NCI-H2107 treated with DMSO at 0.1 percent for 48 hours (cell line): Measurements from ENCODE around the gene ZNF346.
"Not testable (repeated sequence)": the region's sequence is repeated elsewhere in the genome, so short reads cannot be mapped to it uniquely, and the experiment has no call there.

Experiments used
- DNase-seq: peaks from one replicate; lab custom pipeline; 2025; ENCODE audit not compliant: unreplicated experiment; lab: John Stamatoyannopoulos, UW

ZNF346 gene, protein sequence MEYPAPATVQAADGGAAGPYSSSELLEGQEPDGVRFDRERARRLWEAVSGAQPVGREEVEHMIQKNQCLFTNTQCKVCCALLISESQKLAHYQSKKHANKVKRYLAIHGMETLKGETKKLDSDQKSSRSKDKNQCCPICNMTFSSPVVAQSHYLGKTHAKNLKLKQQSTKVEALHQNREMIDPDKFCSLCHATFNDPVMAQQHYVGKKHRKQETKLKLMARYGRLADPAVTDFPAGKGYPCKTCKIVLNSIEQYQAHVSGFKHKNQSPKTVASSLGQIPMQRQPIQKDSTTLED

DNA sequence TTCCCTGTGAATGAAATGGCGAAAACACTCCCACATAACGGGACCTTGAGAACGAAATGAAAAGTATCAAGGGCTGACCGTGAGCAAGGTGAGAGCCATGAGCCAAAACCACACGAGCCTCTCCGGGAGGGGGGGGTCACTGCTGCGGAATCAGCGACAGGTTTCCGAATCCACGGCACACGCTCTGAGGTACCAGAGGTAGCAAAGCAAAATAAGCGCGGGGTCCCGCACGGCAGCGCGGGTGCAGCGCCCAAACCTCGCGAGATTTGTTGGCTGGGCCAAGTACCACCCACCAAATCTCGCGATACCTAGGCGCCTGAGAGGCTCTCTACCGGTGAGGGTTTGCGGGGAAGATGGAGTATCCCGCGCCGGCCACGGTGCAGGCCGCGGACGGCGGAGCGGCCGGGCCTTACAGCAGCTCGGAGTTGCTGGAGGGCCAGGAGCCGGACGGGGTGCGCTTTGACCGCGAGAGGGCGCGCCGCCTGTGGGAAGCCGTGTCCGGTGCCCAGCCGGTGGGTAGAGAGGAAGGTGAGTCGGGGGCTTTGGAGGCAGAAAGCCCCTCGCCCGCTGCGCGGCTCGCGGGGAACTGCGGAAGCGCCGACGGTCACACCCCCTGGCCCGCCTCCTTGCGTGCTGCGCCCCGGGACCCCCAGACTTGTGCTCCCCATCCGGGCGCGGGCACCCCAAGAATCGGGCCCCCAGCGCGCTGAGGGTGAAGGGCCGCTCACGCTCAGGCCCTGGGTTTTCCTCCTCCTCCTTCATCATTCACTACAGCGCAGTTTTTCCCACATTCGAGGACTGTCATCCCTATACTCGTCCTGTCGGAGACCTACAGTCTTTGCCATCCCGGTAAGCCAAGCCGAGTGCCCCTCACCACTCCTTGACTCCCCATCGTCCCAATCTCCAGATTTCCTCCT is at the start of gene ZNF346:
Gene ZNF346, plus strand, starts transcription at position 311 of the 917 bp plus-strand sequence. Its CDS starts 43 bp downstream, at position 354.
- peak; percentile 50 for DNase-seq

DNA sequence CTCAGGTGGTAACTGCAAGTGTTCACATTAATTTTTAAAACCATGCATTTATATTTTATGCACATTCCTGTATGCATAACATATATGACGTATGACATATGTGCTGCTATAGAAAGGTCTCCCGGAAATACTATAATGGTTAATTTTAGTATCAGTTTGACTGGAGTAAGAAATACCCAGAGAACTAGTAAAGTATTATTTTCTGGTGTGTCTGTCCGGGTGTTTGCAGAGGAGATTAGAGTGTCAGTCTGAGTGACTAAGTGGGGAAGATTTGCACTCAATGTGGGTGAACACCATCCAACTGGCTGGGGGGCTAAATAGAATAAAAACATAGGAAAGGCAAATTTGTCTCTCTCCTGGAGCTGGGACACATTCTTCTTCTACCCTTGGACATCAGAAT is 42.8 kb upstream of the ZNF346 start:
- DNase-seq = no peak

GRCh38 chr5:176980818-176981217 is 41.7 kb upstream of the ZNF346 start:
- DNase-seq = no peak

- not testable (repeated sequence) for DNase-seq
These were observed 39.4 kb upstream of the ZNF346 start for GRCh38 chr5:176983112-176983511.

GRCh38 chr5:176983593-176983992 is 38.9 kb upstream of the ZNF346 start:
- DNase-seq = not testable (repeated sequence)

DNA sequence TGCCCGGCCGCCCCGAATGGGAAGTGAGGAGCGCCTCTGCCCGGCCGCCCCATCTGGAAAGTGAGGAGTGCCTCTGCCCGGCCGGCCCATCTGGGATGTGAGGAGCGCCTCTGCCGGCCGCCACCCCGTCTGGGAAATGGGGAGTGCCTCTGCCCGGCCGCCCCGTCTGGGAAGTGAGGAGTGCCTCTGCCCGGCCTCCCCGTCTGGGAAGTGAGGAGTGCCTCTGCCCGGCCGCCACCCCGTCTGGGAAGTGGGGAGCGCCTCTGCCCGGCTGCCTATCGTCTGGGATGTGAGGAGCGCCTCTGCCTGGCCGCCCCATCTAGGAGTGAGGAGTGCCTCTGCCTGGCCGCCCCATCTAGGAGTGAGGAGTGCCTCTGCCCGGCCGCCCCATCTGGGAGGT is 38.3 kb upstream of the ZNF346 start:
- not testable (repeated sequence) for DNase-seq

DNA sequence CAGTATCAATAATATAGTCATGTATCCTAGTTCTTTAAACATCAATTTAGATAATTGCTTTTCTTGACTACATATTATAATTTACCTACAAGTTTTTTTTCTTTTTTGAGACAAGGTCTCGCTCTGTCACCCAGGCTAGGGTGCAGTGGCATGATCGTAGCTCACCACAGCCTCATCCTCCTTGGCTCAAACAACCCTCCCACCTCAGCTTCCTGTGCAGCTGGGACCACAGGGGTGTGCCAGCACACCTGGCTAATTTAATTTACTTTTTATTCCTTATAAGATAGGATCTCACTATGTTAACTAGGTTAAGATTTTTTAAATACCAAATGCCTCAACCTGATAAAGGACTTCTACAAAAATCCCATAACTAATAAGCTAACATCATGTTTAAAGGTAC is 37.0 kb upstream of the ZNF346 start:
- DNase-seq = no peak

DNA sequence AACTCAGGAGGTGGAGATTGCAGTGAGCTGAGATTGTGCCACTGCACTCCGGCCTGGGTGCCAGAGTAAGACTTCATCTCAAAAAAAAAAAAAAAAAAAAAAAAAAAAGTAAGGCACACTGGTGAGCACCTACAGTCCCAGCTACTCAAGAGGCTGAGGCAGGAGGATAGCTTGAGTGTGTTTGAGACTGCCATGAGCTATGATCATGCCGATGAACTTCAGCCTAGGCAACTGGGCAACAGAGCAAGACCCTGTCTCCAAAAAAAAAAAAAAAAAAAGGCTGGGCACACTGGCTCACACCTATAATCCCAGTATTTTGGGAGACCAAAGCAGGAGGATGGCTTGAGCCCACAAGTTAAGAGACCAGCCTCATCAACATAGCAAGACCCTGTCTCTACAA is 36.2 kb upstream of the ZNF346 start:
- DNase-seq = no peak

- no peak for DNase-seq
These were observed 34.9 kb upstream of the ZNF346 start for GRCh38 chr5:176987583-176987982.

DNA sequence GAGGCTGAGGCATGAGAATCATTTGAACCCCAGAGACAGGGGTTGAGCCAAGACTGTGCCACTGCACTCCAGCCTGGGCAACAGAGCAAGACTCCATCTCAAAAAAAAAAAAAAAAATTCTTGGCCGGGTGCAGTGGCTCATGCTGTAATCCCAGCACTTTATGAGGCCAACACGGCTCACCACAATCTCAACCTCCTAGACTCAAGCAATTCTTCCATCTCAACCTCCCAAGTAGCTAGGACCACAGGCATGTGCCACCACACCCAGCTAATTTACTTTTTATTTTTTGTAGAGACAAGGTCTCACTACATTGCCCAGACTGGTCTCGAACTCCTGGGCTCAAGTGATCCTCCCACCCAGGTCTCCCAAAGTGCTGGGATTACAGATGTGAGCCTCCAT is 29.4 kb upstream of the ZNF346 start:
- not testable (repeated sequence) for DNase-seq

GRCh38 chr5:176994460-176995121 is 27.9 kb upstream of the ZNF346 start:
- no peak for DNase-seq

DNA sequence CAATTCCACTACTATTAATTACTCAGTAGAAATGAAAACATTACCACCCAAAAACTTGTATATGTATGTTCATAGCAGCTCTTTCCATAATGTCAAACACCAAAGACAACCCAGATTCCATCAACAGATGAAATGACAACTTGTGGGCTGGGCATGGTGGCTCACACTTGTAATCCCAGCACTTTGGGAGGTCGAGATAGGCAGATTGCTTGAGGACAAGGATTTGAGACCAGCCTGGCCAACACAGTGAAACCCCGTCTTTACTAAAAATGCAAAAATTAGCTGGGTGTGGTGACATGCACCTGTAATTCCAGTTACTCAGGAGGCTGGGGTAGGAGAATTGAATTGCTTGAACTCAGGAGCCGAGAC is 27.4 kb upstream of the ZNF346 start:
- DNase-seq = no peak

- DNase-seq = no peak
These were observed 26.4 kb upstream of the ZNF346 start for GRCh38 chr5:176995896-176996767.

GRCh38 chr5:176996780-176997179 is 25.7 kb upstream of the ZNF346 start:
- no peak for DNase-seq

GRCh38 chr5:176998828-176999227 is 23.7 kb upstream of the ZNF346 start:
- no peak for DNase-seq

GRCh38 chr5:176999526-176999925 is 23.0 kb upstream of the ZNF346 start:
- DNase-seq = not testable (repeated sequence)

DNA sequence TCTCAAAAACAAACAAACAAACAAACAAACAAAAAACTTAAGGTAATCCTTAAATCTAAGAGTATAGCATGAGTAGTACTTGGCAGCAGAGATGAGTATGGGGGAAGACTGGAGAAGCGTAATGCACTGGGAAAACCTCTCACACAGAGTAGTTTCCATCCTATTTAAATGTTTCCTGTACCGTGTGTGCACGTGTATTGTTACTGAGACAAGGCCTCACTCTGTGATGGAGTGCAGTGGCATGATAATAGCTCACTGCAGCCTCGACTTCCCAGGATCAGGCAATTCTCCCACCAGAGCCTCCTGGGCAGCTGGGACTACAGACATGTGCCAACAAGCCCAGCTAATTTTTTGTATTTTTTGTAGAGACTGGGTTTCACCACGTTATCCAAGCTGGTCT is 18.8 kb upstream of the ZNF346 start:
- no peak for DNase-seq

- no peak for DNase-seq
These were observed 17.5 kb upstream of the ZNF346 start for GRCh38 chr5:177004961-177005360.

DNA sequence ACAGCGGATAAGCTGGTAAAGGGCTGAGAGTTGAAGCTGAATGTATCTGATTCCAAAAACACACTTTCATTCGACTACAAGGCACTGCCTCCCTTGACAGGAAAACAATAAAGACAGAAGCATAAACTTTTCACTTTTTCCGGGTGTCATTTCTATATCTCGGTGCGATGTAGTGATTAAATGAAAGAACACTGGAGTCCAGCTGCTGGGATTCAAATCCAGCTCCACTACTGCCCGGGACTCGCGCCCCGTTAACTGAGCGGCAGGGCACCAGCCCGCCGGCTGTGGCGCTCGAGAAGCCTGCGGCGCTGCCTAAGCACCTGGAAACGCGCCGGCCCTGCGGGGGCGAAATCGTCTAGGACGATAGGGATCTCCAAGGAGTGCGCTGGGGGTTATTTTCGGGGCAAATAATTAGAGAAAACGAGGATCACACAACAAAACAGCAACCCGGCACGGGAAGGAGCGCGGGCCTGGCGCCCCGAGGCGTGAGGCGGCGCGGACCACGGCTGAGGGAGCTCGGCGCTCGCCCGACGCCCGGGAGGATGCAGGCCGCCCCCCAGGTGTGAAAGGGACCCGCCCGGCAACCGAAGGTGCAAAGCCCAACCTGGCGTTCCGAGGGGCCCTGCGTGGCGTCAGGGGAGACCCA is 16.8 kb upstream of the ZNF346 start:
- DNase-seq = peak; percentile 20

- DNase-seq = peak; percentile 44
These were observed 16.1 kb upstream of the ZNF346 start, which contains the start of gene UIMC1 for GRCh38 chr5:177006265-177006972. Gene UIMC1, minus strand, starts transcription at chr5:177006779. Its CDS starts 24,164 bp downstream, at chr5:176982615.
